IPS-18a (cell line): ENCODE results near the gene CSNK1D.

Experiments
- H3K27ac ChIP-seq: one replicate; pipeline ENCODE4 v1.5.1; 2013; ENCODE audit warnings: low read length
- H3K27me3 ChIP-seq: one replicate; pipeline ENCODE4 v1.6.1; 2013; ENCODE audit warnings: mild to moderate bottlenecking, low read length; ENCODE audit not compliant: control insufficient read depth, insufficient read depth
- H3K36me3 ChIP-seq: one replicate; pipeline ENCODE4 v1.6.1; 2013; ENCODE audit warnings: low read depth, low read length; ENCODE audit not compliant: control insufficient read depth
- H3K4me1 ChIP-seq: one replicate; pipeline ENCODE4 v1.6.1; 2013; ENCODE audit warnings: low read depth, low read length; ENCODE audit not compliant: control insufficient read depth
- H3K4me3 ChIP-seq: one replicate; pipeline ENCODE4 v1.5.1; 2013; ENCODE audit warnings: low read length
- H3K9ac ChIP-seq: one replicate; pipeline ENCODE4 v1.6.1; 2013; ENCODE audit warnings: mild to moderate bottlenecking, low read length, moderate library complexity
- H3K9me3 ChIP-seq: one replicate; pipeline ENCODE4 v1.6.1; 2013; ENCODE audit warnings: low read depth, low read length; ENCODE audit not compliant: control insufficient read depth

CSNK1D gene

GRCh38 chr17:82243648-82244412 is 29.7 kb downstream of the CSNK1D start:
- no peak overlapping the region for H3K4me3 ChIP-seq
- H3K9me3 ChIP-seq: no peaks in the 10 kb centered on the region
- H3K27me3 ChIP-seq: no peaks in the 10 kb centered on the region
- no peak overlapping the region for H3K27ac ChIP-seq
- peaks cover 66% of the 10 kb centered on the region for H3K36me3 ChIP-seq
- H3K4me1 ChIP-seq: no peaks in the 10 kb centered on the region
- no peak overlapping the region for H3K9ac ChIP-seq

- Histone ChIP-seq H3K27me3 (no peaks in the 10 kb centered on the region), H3K36me3 (peaks cover 59% of the 10 kb centered on the region), H3K27ac (no peak overlapping the region), H3K9me3 (no peaks in the 10 kb centered on the region), H3K4me3 (no peak overlapping the region), H3K4me1 (no peaks in the 10 kb centered on the region), H3K9ac (no peak overlapping the region)
Observed at GRCh38 chr17:82242977-82243647, 30.4 kb downstream of the CSNK1D start.

- no peak overlapping the region for H3K9ac ChIP-seq
- peaks cover 54% of the 10 kb centered on the region for H3K36me3 ChIP-seq
- no peak overlapping the region for H3K27ac ChIP-seq
Observed at GRCh38 chr17:82242698-82242976, 30.9 kb downstream of the CSNK1D start.

GRCh38 chr17:82241926-82242697 is 31.4 kb downstream of the CSNK1D start:
- Histone ChIP-seq H3K9me3 (no peaks in the 10 kb centered on the region), H3K4me1 (no peaks in the 10 kb centered on the region), H3K9ac (no peak overlapping the region), H3K36me3 (peaks cover 49% of the 10 kb centered on the region), H3K27me3 (no peaks in the 10 kb centered on the region), H3K27ac (no peak overlapping the region), H3K4me3 (no peak overlapping the region)

More at GRCh38 chr17:82242698-82242976, 30.9 kb downstream of the CSNK1D start:
- Histone ChIP-seq H3K4me1 (no peaks in the 10 kb centered on the region), H3K27me3 (no peaks in the 10 kb centered on the region), H3K9me3 (no peaks in the 10 kb centered on the region), H3K4me3 (no peak overlapping the region)

- Histone ChIP-seq H3K9me3 (no peaks in the 10 kb centered on the region), H3K4me1 (no peaks in the 10 kb centered on the region), H3K9ac (no peak overlapping the region), H3K27ac (no peak overlapping the region), H3K4me3 (no peak overlapping the region), H3K36me3 (peaks cover 42% of the 10 kb centered on the region), H3K27me3 (no peaks in the 10 kb centered on the region)
Observed at GRCh38 chr17:82241183-82241925, 32.1 kb downstream of the CSNK1D start.

- no peaks in the 10 kb centered on the region for H3K4me1 ChIP-seq
- no peak overlapping the region for H3K4me3 ChIP-seq
- H3K9me3 ChIP-seq: no peaks in the 10 kb centered on the region
- no peak overlapping the region for H3K27ac ChIP-seq
- no peaks in the 10 kb centered on the region for H3K27me3 ChIP-seq
- H3K36me3 ChIP-seq: peaks cover 35% of the 10 kb centered on the region
- no peak overlapping the region for H3K9ac ChIP-seq
Observed at GRCh38 chr17:82240506-82241182, 32.9 kb downstream of the CSNK1D start.

- Histone ChIP-seq H3K27ac (no peak overlapping the region), H3K27me3 (no peaks in the 10 kb centered on the region), H3K36me3 (peaks cover 28% of the 10 kb centered on the region), H3K9ac (no peak overlapping the region), H3K9me3 (no peaks in the 10 kb centered on the region), H3K4me3 (no peak overlapping the region), H3K4me1 (no peaks in the 10 kb centered on the region)
Observed at GRCh38 chr17:82239926-82240505, 33.5 kb downstream of the CSNK1D start.

- H3K4me3 ChIP-seq: no peak overlapping the region
- H3K27me3 ChIP-seq: no peaks in the 10 kb centered on the region
- H3K27ac ChIP-seq: no peak overlapping the region
- H3K4me1 ChIP-seq: no peaks in the 10 kb centered on the region
- no peaks in the 10 kb centered on the region for H3K9me3 ChIP-seq
- H3K36me3 ChIP-seq: peaks cover 23% of the 10 kb centered on the region
- no peak overlapping the region for H3K9ac ChIP-seq
Observed at GRCh38 chr17:82239401-82239925, 34.0 kb downstream of the CSNK1D start.

- H3K4me1 ChIP-seq: no peaks in the 10 kb centered on the region
- H3K27ac ChIP-seq: no peak overlapping the region
- no peaks in the 10 kb centered on the region for H3K9me3 ChIP-seq
- H3K4me3 ChIP-seq: no peak overlapping the region
- no peak overlapping the region for H3K9ac ChIP-seq
- H3K27me3 ChIP-seq: no peaks in the 10 kb centered on the region
- H3K36me3 ChIP-seq: peaks cover 14% of the 10 kb centered on the region
Observed at GRCh38 chr17:82238472-82239201, 34.9 kb downstream of the CSNK1D start.

- H3K9ac ChIP-seq: no peak overlapping the region
Observed at GRCh38 chr17:82237746-82238471, 35.6 kb downstream of the CSNK1D start.

More at GRCh38 chr17:82237746-82238471, 35.6 kb downstream of the CSNK1D start:
- no peaks in the 10 kb centered on the region for H3K4me1 ChIP-seq
- no peak overlapping the region for H3K27ac ChIP-seq
- peaks cover 6% of the 10 kb centered on the region for H3K27me3 ChIP-seq
- H3K36me3 ChIP-seq: peaks cover 7% of the 10 kb centered on the region
- no peak overlapping the region for H3K4me3 ChIP-seq
- no peaks in the 10 kb centered on the region for H3K9me3 ChIP-seq
